SK-N-SH (cell line): ENCODE results near the gene CDX1.

ENCODE experiments used
- CHD2 ChIP-seq: fragments of 150-350 bp; IDR thresholded peaks from 2 replicates; pipeline ENCODE4 v1.6.1; 2018; ENCODE audit warnings: low read length; ENCODE audit not compliant: partially characterized antibody
- CTCF ChIP-seq: fragments of 200-600 bp; sonication (generic); IDR thresholded peaks from 2 replicates; pipeline ENCODE4 v1.6.1; 2017; ENCODE audit warnings: antibody characterized with exemption, mild to moderate bottlenecking, moderate library complexity
- ELF1 ChIP-seq: IDR thresholded peaks from 2 replicates; pipeline ENCODE4 v1.4.0; 2012
- EP300 ChIP-seq, 2 experiments: IDR thresholded peaks; 2 replicates each; pipeline versions ENCODE4 v1.4.0 to v1.6.1; 2012; ENCODE audit warnings: borderline replicate concordance in 1 of 2, low read depth in 1 of 2, low read length in 1 of 2
- EZH2phosphoT487 ChIP-seq: fragments of 200-600 bp; sonication (generic); IDR thresholded peaks from 2 replicates; pipeline ENCODE4 v1.6.1; 2017; ENCODE audit warnings: low read depth, mixed run types, mild to moderate bottlenecking, antibody characterized with exemption, moderate library complexity, borderline replicate concordance
- FOXM1 ChIP-seq: IDR thresholded peaks from 2 replicates; pipeline ENCODE4 v1.4.0; 2012; ENCODE audit warnings: low read depth, mild to moderate bottlenecking
- RAD21 ChIP-seq: IDR thresholded peaks from 2 replicates; pipeline ENCODE4 v1.6.1; 2012; ENCODE audit warnings: mild to moderate bottlenecking, low read length
- REST ChIP-seq: IDR thresholded peaks from 2 replicates; pipeline ENCODE4 v1.6.1; 2012; ENCODE audit warnings: mild to moderate bottlenecking, low read depth, low read length, moderate library complexity
- SIN3A ChIP-seq: IDR thresholded peaks from 2 replicates; pipeline ENCODE4 v1.6.1; 2012; ENCODE audit warnings: low read depth, mild to moderate bottlenecking, low read length, moderate library complexity, borderline replicate concordance
- SMC3 ChIP-seq: IDR thresholded peaks from 2 replicates; pipeline ENCODE4 v1.6.1; 2012; ENCODE audit warnings: low read depth, low read length, improper control_type of control experiment
- TEAD4 ChIP-seq: IDR thresholded peaks from 2 replicates; pipeline ENCODE4 v1.4.0; 2012; ENCODE audit warnings: mild to moderate bottlenecking, borderline replicate concordance; ENCODE audit not compliant: insufficient read depth
- YY1 ChIP-seq: IDR thresholded peaks from 2 replicates; pipeline ENCODE4 v1.4.0; 2012; ENCODE audit warnings: low read depth, mild to moderate bottlenecking
- TF ChIP-seq, protein P1 (sequence below): IDR thresholded peaks from 2 replicates; pipeline ENCODE4 v1.4.0; 2012; ENCODE audit warnings: low read depth
- TF ChIP-seq, protein P2 (sequence below): IDR thresholded peaks from 2 replicates; pipeline ENCODE4; 2012

DNA sequence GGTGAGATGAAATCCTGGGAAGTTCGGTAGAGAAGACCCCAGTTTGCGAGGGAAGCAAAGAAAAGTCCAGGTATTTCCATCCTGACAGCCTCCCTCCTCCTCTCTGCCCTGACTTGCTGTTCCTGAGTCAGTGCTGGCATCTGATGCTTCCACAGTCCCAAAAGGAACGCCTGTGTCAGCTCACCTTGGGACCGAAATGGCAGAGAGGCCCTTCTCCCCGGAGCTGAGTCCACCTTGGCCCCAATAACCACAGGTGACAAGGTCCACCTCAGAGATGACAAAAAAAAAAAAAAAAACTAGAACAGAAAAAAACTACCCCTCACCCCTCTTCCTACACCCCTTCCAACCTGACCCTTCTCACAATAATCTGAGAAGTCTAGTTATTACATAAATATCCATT lies 54.9 kb downstream of the CDX1 start:
- TF ChIP-seq REST, result no peak
- no peak for TF ChIP-seq TEAD4
- TF ChIP-seq CTCF, result no peak
- TF ChIP-seq ELF1, result no peak
- TF ChIP-seq RAD21, result no peak
- no peak for TF ChIP-seq EP300 (IDR thresholded peaks at IDR 0.05; ENCODE audit: borderline replicate concordance in 1 of 2, low read depth in 1 of 2, low read length in 1 of 2)
- TF ChIP-seq CHD2, result no peak
- TF ChIP-seq YY1, result no peak
- no peak for TF ChIP-seq SIN3A
- TF ChIP-seq, protein P1, sequence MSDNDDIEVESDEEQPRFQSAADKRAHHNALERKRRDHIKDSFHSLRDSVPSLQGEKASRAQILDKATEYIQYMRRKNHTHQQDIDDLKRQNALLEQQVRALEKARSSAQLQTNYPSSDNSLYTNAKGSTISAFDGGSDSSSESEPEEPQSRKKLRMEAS, result no peak
- no peak for TF ChIP-seq EZH2phosphoT487
- no peak for TF ChIP-seq SMC3
- no peak for TF ChIP-seq FOXM1
- TF ChIP-seq, protein P2, sequence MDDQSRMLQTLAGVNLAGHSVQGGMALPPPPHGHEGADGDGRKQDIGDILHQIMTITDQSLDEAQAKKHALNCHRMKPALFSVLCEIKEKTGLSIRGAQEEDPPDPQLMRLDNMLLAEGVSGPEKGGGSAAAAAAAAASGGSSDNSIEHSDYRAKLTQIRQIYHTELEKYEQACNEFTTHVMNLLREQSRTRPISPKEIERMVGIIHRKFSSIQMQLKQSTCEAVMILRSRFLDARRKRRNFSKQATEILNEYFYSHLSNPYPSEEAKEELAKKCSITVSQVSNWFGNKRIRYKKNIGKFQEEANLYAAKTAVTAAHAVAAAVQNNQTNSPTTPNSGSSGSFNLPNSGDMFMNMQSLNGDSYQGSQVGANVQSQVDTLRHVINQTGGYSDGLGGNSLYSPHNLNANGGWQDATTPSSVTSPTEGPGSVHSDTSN, result no peak
